ENCODE results near the gene SGIP1.

SGIP1 gene

DNA sequence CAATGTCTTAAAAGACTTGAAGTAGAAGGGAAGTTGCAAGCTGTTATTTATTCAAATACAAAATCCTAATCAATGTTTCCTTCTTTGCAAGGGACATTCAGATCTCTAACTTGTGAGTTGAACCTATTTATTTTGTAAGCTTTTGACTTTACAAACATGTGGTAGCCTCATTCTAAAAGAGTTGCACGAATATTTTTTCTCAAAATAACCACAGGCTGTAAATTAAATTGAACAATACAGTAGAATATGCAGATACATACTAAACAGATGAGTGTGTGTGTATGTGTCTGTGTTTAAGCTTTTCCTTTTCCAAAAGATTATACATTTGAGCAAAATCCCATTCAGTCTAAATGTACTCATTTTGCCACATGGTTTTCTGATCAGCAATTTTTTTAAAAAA is 213.5 kb downstream of the SGIP1 start:
- TF ChIP-seq, protein P1, sequence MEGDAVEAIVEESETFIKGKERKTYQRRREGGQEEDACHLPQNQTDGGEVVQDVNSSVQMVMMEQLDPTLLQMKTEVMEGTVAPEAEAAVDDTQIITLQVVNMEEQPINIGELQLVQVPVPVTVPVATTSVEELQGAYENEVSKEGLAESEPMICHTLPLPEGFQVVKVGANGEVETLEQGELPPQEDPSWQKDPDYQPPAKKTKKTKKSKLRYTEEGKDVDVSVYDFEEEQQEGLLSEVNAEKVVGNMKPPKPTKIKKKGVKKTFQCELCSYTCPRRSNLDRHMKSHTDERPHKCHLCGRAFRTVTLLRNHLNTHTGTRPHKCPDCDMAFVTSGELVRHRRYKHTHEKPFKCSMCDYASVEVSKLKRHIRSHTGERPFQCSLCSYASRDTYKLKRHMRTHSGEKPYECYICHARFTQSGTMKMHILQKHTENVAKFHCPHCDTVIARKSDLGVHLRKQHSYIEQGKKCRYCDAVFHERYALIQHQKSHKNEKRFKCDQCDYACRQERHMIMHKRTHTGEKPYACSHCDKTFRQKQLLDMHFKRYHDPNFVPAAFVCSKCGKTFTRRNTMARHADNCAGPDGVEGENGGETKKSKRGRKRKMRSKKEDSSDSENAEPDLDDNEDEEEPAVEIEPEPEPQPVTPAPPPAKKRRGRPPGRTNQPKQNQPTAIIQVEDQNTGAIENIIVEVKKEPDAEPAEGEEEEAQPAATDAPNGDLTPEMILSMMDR (conservative IDR thresholded peaks at IDR 0.05; ENCODE audit: low read depth), result no peak
- CTCF ChIA-PET, result no interaction called here
- POLR2A ChIA-PET (ENCODE audit: low non-redundant PET), result no interaction called here
- H3K27ac ChIP-seq, result no peak overlapping the region
- DNase-seq (ENCODE audit: low spot score), result no peak

DNA sequence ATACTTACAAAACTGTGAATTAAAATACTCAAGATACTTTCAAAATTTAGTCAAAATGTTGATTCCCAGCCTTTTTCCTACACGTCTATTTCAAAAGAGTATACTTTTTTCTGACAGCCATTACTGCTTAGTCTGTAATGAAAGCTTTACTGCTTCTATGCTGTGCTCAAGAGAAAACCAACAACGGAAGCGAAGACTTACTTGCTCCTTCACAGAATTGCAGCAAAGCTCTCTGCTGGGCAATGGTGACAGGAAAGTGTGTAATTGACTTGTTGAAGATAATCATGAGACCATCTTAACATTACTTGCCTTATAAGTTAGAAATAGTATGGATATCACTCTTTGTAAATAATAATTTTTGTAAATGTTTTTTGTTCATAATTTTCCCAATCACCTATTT is 216.6 kb downstream of the SGIP1 start:
- DNase-seq (ENCODE audit: low spot score), result no peak
- no peak overlapping the region for H3K27ac ChIP-seq
- TF ChIP-seq, protein P1 (conservative IDR thresholded peaks at IDR 0.05; ENCODE audit: low read depth), result no peak
- ChIA-PET CTCF (interaction anchor here (0.7 kb wide), 1 partner anchor 9 kb away, joined by 5 read pairs; no protein-coding TSS in a partner anchor), POLR2A (ENCODE audit: low non-redundant PET) (no interaction called here)

DNA sequence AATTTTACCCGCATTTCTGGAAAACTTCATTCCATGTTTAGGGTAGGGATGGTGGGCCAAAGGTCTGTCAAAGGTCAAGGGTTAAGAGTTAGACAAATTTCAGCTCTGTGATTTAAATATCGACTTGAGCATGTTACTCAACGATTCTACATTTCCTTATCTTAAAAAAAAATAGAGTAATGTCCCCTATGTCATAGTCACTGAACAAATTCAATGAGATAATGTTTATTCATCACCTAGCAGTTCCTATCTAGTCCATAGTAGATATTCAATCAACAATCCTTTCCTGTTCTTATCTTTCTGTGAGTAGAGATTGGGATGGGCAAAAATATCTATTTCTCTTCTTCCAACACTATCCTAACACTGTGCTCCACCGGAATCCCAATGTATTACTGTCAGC is 217.2 kb downstream of the SGIP1 start:
- ChIA-PET CTCF (no interaction called here), POLR2A (ENCODE audit: low non-redundant PET) (no interaction called here)
- TF ChIP-seq, protein P1 (conservative IDR thresholded peaks at IDR 0.05; ENCODE audit: low read depth), result no peak
- H3K27ac ChIP-seq, result no peak overlapping the region
- DNase-seq (ENCODE audit: low spot score), result no peak

DNA sequence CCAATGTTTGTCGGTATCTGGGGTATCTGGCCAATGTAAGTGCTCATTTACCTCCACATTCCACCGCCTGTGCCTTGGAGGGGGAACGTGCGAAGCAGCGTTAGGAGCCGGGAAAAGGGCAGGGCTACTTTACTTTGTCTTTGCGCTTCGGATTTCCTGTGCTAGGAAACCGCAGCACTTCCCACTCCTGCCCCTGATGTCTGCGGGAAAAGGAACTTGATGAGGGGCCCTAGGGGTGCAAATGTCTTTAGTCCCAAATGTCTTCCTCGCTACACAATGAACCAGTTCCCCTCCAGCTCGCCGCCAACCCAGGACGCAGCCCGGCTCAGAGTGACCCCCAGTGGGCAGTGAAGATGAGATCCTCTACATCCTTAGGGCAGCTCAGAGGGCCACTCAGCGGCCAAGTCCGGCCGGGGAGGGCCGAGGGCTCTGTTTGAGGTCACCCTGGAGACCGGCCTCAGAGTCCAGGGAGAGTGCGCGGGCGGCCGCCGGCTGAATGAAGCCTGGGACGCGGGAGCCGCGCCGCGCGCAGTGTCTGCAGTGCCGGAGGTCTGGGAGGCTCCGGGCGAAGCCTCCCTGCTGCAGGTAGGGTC is 218.1 kb downstream of the SGIP1 start, which contains the start of gene DYNLT5:
TSS of gene DYNLT5 (plus strand) at position 460 of the 593 bp plus-strand sequence. CDS start 2,200 bp downstream, outside the sequence.
- ChIA-PET CTCF (interaction anchor here (0.6 kb wide), 1 partner anchor 316 kb away, joined by 3 read pairs; no protein-coding TSS in a partner anchor), POLR2A (ENCODE audit: low non-redundant PET) (no interaction called here)
- TF ChIP-seq, protein P1 (conservative IDR thresholded peaks at IDR 0.05; ENCODE audit: low read depth), result no peak
- no peak for DNase-seq (ENCODE audit: low spot score)
- no peak within 1 kb of the TSS for H3K27ac ChIP-seq

DNA sequence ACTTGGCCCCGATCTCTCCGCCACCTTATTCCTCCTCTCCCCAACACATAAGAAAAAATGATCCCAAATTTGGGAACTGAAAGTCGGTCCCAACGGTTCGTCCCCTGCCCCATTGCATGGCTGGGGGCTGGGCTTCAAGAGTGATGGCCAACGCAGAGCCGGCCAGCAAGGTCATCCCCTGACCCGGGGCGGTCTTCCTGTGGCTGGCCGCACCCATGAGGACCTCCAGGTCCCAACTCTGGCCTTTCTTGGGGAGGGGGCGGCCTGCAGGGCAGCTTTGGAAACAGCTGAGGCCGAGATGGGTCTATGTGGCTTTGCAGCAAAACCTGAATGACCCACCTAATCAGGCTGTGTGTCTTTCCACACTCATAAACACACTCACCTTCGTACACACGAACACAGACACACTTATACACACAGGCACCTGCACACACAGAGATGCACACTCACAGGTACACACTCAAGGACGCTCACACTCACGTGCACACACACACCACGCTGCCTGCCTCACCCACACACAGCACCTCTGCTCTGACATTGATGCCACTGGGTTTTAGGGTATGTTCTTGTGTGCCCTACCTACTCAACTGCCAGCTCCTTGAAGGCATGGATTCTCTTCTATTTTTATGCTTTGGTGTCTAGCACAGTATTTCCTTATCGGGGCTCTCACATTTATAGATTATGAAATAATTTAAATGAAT is 218.9 kb downstream of the SGIP1 start:
- ChIA-PET CTCF (no interaction called here), POLR2A (ENCODE audit: low non-redundant PET) (no interaction called here)
- no peak for DNase-seq (ENCODE audit: low spot score)
- TF ChIP-seq, protein P1 (conservative IDR thresholded peaks at IDR 0.05; ENCODE audit: low read depth), result no peak
- no peak overlapping the region for H3K27ac ChIP-seq

DNA sequence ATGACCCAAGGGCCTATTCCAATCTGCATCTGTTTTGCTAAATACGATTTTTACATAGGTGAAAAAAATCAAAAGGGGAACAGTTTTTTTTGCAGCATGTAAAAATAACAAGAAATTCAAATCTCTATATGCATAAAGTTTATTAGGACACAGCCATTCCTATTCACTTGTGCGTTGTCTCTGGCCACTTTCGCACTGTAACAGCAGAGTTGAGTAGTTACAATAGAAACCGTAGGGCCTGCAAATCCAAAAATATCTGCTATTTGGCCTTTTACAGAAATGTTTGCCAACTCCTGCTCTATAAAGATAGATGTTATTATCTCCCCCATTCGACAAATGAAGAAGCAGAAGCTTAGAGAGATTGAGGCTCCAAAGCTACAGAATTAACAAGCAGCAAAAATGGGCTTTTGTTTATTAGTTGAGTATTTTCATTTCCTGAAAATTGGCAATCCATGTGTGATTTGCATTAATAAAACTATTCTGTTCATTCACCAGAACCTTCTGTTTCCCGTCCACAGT is 223.8 kb downstream of the SGIP1 start:
- H3K27ac ChIP-seq, result no peak overlapping the region
- POLR2A ChIA-PET (ENCODE audit: low non-redundant PET), result no interaction called here
- TF ChIP-seq, protein P1 (conservative IDR thresholded peaks at IDR 0.05; ENCODE audit: low read depth), result no peak
- DNase-seq (ENCODE audit: low spot score), result no peak
- CTCF ChIA-PET, result interaction anchor here (0.6 kb wide), 1 partner anchor 1762 kb away, joined by 4 read pairs; no protein-coding TSS in a partner anchor

Data from RWPE1 (cell line).